IMR-90 (cell line): ENCODE measurements around the gene EEF1AKMT1.

Experiments used
- CTCF ChIP-seq: conservative IDR thresholded peaks from 2 replicates; pipeline ENCODE4 v1.5.1; 2012; ENCODE audit warnings: mild to moderate bottlenecking, low read depth, low read length, improper control_type of control experiment
- MAFK ChIP-seq: IDR thresholded peaks from 2 replicates; pipeline ENCODE4 v1.6.1; 2012; ENCODE audit warnings: low read depth, low read length, improper control_type of control experiment
- NFE2L2 ChIP-seq: fragments of 150-350 bp; IDR thresholded peaks from 2 replicates; pipeline ENCODE4 v1.6.1; 2016; ENCODE audit warnings: low read depth, mild to moderate bottlenecking, low read length
- RFX5 ChIP-seq: IDR thresholded peaks from 2 replicates; pipeline ENCODE4 v1.8.0; 2012; ENCODE audit warnings: low read depth, mild to moderate bottlenecking, low read length, moderate library complexity

DNA sequence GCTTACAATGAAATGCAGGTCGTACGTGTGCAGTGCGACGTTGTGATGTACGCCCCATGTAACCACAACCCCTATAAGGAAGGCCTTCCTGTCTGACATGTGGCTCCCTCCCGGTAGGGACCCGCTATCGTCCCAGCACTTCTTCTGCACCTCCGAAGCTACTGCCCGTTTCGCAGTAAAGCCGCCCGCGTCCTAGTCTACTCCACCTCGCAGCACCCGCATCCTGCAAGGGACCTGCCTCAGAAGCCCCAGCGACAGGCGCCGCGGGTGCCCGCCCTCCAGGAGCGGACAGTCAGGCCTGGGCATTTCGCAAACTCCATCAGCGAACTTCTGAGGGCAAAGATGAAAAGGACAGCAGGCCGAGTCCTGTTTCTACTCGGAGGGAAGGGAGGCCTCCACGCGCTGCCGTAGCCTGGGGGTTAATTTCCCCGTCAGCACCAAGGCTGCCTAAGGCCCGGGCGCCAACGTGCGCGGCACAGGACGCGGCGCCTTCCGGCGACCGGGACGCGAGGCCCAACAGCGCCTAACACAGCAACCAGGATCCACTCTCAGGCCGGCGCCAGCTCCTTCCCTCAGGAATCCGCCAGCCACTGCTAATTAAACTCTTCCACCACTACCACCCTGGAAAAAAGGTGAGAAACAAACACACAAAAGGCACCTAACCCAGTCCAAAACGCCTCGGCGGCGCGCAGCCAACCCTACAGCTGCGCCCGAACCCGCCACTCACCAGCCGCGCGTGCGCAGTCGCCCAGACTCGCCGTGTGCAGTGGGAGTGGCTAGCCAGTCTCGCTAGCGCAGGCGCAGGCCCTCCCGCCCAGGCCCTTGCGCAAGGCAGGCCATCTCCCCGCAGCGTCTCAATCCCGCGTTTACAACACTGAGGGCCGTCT, at the start of gene EEF1AKMT1:
- no peak for TF ChIP-seq MAFK
- TF ChIP-seq CTCF = no peak
- TF ChIP-seq NFE2L2 = no peak
- no peak for TF ChIP-seq RFX5
